ENCODE results near the gene FAM83F.

The FAM83F gene

GRCh38 chr22:40039482-40040115 is 44.8 kb downstream of the FAM83F start:
- no peak for DNase-seq

GRCh38 chr22:40040927-40041326 is 46.2 kb downstream of the FAM83F start:
- no peak for DNase-seq

DNA sequence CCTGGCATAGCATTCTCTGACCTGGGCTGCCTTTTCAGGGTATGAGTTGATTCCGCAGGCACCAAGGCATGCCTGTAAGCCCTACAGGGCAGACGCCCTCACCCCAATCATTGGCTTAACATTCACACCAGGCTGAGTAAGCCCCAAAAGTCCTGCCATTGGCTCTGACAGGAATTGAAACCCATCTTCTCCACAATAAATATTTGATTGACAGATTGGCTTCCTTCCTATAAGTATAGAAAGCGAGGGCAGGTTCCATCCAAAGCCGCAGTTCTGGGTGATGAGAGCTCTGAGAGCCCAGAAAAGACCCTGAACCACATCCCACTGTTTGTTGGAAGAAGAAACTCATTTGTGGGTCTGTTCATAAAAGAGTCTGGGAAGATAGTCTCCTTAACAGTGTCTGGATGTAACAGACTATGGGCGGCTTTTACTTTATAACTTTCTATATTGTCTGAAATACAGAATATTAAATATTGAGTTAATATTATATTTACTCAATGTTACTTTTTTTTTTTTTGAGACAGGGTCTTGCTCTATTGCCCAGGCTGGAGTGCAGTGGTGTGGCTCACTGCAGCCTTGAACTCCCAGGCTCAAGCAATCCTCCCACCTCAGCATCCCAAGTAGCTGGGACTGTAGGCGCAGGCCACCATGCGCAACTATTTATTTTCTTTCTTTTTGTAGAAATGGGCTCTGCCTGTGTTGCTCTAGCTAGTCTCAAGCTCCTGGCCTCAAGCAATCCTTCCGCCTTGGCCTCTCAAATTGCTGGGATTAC is 46.8 kb downstream of the FAM83F start:
- DNase-seq, result no peak

DNA sequence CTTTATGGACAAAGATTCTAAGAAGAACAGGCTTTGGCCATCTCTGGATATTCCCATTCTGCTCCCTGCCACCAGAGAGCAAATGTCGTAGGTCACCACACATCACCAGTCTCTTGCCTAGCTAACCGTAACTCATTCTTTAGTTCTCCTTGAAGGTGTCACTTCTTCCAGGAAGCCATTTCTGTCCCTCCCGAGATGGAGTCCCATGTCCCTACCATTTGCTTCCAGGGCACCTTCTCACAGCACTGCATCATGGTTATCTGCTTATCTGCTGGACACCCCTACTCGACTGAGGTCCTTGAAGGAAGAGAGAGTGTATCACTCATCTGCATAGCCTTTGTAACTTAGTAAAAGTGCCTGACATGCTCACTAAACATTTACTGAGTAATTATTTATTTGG is 47.6 kb downstream of the FAM83F start:
- no peak for DNase-seq

DNA sequence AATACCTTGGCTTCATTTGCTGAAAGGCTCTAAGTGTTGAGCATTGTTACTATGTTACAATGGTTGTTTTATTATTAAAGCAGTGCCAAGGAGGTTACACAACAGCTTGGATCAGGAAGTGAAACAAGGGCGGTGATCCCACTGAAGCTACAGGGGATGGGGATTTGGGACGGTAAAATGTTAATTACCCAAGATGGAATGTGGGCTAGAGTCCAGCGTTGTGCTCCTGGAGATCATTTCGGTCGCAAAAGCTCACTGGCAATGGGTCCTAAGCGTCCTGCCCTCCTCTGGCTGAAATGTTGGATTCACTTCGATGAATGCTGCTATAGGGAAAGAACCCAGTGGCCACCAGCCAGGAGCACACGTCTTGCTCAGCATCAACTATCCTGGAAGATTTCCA is 48.3 kb downstream of the FAM83F start:
- DNase-seq, result no peak

GRCh38 chr22:40043793-40044101 is 49.0 kb downstream of the FAM83F start:
- DNase-seq, result no peak

DNA sequence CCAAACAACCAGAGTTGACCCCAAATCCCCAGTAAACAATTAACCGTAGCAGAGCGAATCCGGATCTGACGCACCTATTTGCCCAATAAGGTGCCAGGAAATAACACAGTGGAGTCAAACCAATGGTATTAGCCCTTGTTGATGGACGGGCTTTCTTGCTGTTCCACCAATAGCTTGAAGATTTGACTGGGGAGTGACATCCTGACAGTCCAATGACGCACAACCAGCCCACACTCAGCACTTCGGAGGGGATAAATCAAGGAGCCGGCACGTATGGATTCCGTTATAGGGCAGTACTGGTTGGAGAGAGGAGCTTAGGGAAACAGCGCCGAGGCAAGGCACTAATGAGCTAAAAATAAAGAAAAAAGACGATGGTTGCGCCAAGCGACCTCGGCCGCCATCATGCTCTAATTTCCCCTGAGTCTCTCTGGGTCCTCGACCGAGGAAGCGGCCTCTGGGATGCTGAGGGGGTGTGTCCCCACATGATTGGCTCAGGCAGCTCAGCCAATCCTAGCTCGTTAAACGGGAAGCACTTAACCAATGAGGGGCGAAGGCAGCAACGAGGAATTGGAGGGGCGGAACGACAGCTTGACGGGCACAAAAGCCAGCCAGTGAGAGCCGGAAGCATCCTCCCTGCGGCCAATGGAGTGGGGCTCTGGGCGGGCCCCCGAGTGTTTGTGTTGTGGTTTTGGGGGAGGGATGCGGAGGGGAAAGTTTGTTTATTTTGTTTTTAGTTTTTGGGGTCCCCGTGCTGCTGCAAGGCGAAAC is 49.5 kb downstream of the FAM83F start:
- DNase-seq, result peak; percentile 98

- DNase-seq, result peak; percentile 68
Observed at GRCh38 chr22:40044870-40045834, 50.4 kb downstream of the FAM83F start.

- DNase-seq, result no peak
Observed at GRCh38 chr22:40046126-40046525, 51.4 kb downstream of the FAM83F start.

GRCh38 chr22:40050258-40050657 is 55.5 kb downstream of the FAM83F start:
- no peak for DNase-seq

DNA sequence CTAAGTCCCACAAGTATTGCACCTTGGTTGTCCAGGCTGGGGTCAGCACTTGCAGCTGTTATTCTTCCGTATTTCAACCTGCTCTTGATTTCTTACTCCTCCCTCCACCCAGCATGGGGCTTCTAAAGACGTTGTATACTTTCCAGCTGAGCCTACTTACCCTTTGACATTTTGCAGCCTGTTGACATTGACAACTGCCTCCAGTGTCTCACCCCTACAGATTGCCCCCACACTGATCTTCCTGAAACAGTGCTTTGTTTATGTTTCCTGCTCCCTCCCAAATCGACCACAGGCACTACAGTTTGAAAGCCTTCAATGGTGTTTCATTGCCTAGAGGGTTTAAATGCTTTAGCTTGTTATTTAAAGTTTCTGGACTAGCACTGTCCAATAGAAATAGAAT is 56.6 kb downstream of the FAM83F start:
- no peak for DNase-seq

GRCh38 chr22:40053460-40053859 is 58.7 kb downstream of the FAM83F start:
- no peak for DNase-seq

DNA sequence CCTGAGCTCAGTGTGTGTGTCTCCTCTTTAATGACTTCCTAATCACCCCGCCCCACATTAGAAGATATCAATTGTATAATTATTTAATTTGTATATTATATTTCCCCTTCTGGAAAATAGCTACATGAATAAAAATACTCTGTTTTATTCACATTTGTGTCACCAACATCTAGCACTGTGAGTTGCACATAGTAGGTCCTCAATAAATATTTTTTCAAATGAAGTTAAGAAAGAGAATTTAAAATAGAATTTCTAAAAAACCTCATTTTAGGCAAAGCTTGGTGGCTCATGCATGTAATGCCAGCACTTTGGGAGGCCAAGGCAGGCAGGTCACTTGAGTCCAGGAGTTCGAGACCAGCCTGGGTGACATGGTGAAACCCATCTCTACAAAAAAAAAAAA is 59.7 kb downstream of the FAM83F start:
- no peak for DNase-seq

DNA sequence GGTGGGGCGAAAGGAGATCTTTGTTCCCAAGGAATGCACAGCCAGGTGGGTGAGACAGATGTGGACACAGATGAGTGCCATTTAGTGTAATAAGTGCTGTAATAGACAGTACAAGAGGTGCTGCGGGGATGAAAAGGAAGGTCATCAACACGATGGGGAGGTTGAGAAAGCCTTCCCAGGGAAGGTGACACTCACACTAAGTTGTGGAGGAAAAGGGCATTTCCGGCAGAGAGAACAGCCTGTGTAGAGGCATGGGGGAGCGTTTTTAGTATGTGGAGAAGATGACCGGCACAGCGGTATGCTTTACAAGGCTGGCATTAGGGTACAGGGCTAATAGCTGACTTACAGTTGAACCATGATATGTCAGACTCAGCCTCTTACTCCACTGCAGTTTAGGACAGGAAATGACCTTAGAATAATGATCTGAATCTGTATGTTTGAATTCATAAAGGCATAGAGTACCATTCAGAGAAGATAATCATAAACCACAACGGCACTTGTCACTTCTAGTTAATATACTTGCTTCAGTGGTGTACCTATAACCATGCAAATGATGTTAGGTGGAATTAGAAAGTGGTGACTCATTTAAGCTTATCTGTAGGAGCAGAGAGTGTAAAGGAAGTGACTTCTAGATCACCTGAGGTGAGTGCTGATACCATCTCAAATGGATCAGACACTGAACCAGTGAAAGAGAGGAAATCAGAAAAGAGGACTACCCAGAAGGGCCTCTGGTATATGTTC is 60.6 kb downstream of the FAM83F start:
- no peak for DNase-seq

GRCh38 chr22:40056154-40056553 is 61.4 kb downstream of the FAM83F start:
- DNase-seq, result no peak

- no peak for DNase-seq
Observed at GRCh38 chr22:40056559-40056958, 61.8 kb downstream of the FAM83F start.

GRCh38 chr22:40057652-40058051 is 62.9 kb downstream of the FAM83F start:
- no peak for DNase-seq

- peak; percentile 14 for DNase-seq
Observed at GRCh38 chr22:40058265-40058664, 63.5 kb downstream of the FAM83F start.

DNA sequence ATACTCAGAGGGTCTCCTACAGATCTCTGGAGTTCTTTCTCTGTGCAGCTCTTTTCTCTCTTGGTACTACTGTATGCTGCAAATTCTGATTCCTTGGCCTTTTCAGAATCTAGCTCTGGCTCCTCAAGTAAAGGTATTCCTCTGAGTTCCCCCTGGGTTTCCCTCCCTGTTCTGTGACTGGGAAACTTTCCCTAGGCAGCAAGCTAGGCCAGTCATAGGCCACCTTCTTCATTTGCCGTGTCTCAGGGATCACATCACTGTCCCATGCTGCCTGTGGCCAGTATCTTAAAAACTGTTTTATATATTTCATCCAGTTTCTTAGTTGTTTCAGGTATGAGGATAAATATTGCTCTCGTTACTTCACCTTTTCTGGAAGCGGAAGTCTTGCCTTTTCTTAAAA is 71.2 kb downstream of the FAM83F start:
- DNase-seq, result no peak

DNA sequence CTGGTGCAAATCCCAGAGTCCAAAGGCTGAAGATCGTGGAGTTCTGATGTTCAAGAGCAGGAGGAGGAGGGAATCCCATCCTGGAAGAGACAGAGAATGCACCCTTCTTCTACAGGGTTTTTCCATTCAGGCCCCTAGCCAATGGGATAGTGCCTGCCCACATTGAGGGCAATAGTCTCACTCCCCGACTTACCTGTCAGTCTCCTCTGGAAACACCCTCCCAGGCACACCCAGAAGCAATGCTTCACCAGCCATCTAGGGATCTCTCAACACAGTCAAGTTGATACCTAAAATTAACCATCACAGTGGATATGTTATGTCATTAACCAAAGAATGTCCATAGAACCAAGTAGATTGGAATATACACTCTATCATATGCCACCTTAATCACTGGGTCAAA is 72.9 kb downstream of the FAM83F start:
- DNase-seq, result no peak

DNA sequence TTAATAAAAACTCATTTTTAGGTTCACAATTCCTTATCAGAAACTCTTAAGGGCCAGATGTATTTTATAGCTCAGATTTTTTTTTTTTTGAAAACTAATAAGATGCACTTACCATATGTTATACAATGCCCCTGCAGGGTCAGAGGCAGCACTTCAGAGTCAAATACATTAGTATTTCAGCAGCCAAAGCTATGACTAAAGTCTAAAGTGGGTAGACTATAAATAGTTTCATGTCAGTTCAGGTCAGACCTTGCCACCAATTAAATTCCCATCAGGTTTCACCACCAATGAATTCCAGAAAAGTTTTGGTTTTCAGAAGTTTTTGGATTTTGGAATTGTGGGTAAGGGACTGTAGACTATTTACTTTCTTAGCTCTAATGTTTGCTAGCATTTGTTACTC is 75.9 kb downstream of the FAM83F start:
- DNase-seq, result no peak

GRCh38 chr22:40071720-40072119 is 77.0 kb downstream of the FAM83F start:
- no peak for DNase-seq

Data from stimulated activated naive CD4-positive, alpha-beta T cell treated with Interleukin-2 at 50 U/mL for 16 hours (primary cell).